Measurements from ENCODE around the gene PCDH9.

PCDH9 gene

GRCh38 chr13:67229481-67230403, at the start of gene PCDH9:
PCDH9 (minus strand) TSS chr13:67230336; CDS start chr13:67228440, 1,896 bp downstream.
- peak within 1 kb of the TSS; percentile 90 for H3K4me3 ChIP-seq (ENCODE audit: low read depth, low read length)

- no peak overlapping the region for H3K4me3 ChIP-seq (ENCODE audit: low read depth, low read length)
Measured at GRCh38 chr13:67278235-67278634, 48.1 kb upstream of the PCDH9 start.

- no peak overlapping the region for H3K4me3 ChIP-seq (ENCODE audit: low read depth, low read length)
Measured at GRCh38 chr13:67277581-67277980, 47.4 kb upstream of the PCDH9 start.

- H3K4me3 ChIP-seq (ENCODE audit: low read depth, low read length) = no peak overlapping the region
Measured at GRCh38 chr13:67275351-67275960, 45.3 kb upstream of the PCDH9 start.

- no peak overlapping the region for H3K4me3 ChIP-seq (ENCODE audit: low read depth, low read length)
Measured at GRCh38 chr13:67273001-67273400, 42.9 kb upstream of the PCDH9 start.

GRCh38 chr13:67267136-67267535, 37.0 kb upstream of the PCDH9 start:
- no peak overlapping the region for H3K4me3 ChIP-seq (ENCODE audit: low read depth, low read length)

GRCh38 chr13:67259208-67259607, 29.1 kb upstream of the PCDH9 start:
- H3K4me3 ChIP-seq (ENCODE audit: low read depth, low read length) = no peak overlapping the region

- H3K4me3 ChIP-seq (ENCODE audit: low read depth, low read length) = no peak overlapping the region
Measured at GRCh38 chr13:67258482-67258881, 28.3 kb upstream of the PCDH9 start.

- no peak overlapping the region for H3K4me3 ChIP-seq (ENCODE audit: low read depth, low read length)
Measured at GRCh38 chr13:67238861-67239260, 8.7 kb upstream of the PCDH9 start.

GRCh38 chr13:67238277-67238859, 8.2 kb upstream of the PCDH9 start:
- H3K4me3 ChIP-seq (ENCODE audit: low read depth, low read length) = no peak overlapping the region

- H3K4me3 ChIP-seq (ENCODE audit: low read depth, low read length) = no peak overlapping the region
Measured at GRCh38 chr13:67235265-67235664, 5.1 kb upstream of the PCDH9 start.

GRCh38 chr13:67232384-67232783, 2.2 kb upstream of the PCDH9 start:
- no peak overlapping the region for H3K4me3 ChIP-seq (ENCODE audit: low read depth, low read length)

- H3K4me3 ChIP-seq (ENCODE audit: low read depth, low read length) = peak overlapping the region; percentile 90
Measured at GRCh38 chr13:67231289-67232000, 1.3 kb upstream of the PCDH9 start.

GRCh38 chr13:67230404-67231288, 510 bp upstream of the PCDH9 start:
- peak overlapping the region; percentile 90 for H3K4me3 ChIP-seq (ENCODE audit: low read depth, low read length)

- H3K4me3 ChIP-seq (ENCODE audit: low read depth, low read length) = no peak overlapping the region
Measured at GRCh38 chr13:67228916-67229315, 1.2 kb downstream of the PCDH9 start.

- no peak overlapping the region for H3K4me3 ChIP-seq (ENCODE audit: low read depth, low read length)
Measured at GRCh38 chr13:67228031-67228430, 2.1 kb downstream of the PCDH9 start.

GRCh38 chr13:67227131-67227983, 2.8 kb downstream of the PCDH9 start:
- H3K4me3 ChIP-seq (ENCODE audit: low read depth, low read length) = no peak overlapping the region

- no peak overlapping the region for H3K4me3 ChIP-seq (ENCODE audit: low read depth, low read length)
Measured at GRCh38 chr13:67226696-67227095, 3.4 kb downstream of the PCDH9 start.

All from iPS-11a (cell line).